ENCODE measurements around the gene CALN1.

Gene CALN1

DNA sequence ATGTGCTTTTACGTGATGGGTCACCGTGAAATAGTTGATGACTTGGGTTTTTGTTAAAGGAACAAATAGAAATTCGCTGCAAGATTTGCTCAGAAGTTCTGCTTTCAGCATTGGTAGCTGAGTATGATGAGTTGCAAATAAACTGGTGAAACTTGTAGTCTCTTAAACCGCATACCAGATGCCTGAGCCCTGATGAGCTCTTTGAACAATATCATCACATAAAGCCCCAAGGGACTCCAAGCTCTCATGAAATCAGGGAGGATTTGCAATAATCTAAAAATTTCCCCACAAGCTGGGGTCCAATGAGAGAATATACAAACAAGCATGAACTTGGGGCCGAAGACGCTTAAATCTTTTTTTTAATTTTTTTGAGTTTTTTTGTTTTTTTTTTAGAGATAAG, 312.4 kb downstream of the CALN1 start:
- no peaks in the 10 kb centered on the region for H3K27me3 Mint-ChIP-seq (ENCODE audit: low read depth, poor library complexity)
- no peak for DNase-seq
- no peak overlapping the region for H3K4me3 Mint-ChIP-seq
- no peaks in the 10 kb centered on the region for H3K9me3 Mint-ChIP-seq
- TF ChIP-seq, protein P1, sequence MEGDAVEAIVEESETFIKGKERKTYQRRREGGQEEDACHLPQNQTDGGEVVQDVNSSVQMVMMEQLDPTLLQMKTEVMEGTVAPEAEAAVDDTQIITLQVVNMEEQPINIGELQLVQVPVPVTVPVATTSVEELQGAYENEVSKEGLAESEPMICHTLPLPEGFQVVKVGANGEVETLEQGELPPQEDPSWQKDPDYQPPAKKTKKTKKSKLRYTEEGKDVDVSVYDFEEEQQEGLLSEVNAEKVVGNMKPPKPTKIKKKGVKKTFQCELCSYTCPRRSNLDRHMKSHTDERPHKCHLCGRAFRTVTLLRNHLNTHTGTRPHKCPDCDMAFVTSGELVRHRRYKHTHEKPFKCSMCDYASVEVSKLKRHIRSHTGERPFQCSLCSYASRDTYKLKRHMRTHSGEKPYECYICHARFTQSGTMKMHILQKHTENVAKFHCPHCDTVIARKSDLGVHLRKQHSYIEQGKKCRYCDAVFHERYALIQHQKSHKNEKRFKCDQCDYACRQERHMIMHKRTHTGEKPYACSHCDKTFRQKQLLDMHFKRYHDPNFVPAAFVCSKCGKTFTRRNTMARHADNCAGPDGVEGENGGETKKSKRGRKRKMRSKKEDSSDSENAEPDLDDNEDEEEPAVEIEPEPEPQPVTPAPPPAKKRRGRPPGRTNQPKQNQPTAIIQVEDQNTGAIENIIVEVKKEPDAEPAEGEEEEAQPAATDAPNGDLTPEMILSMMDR (IDR thresholded peaks at IDR 0.05), result no peak
- H3K27ac Mint-ChIP-seq, result no peak overlapping the region
- H3K36me3 Mint-ChIP-seq (ENCODE audit: low read depth), result peaks cover 12% of the 10 kb centered on the region
- H3K4me1 Mint-ChIP-seq, result peaks cover 7% of the 10 kb centered on the region

DNA sequence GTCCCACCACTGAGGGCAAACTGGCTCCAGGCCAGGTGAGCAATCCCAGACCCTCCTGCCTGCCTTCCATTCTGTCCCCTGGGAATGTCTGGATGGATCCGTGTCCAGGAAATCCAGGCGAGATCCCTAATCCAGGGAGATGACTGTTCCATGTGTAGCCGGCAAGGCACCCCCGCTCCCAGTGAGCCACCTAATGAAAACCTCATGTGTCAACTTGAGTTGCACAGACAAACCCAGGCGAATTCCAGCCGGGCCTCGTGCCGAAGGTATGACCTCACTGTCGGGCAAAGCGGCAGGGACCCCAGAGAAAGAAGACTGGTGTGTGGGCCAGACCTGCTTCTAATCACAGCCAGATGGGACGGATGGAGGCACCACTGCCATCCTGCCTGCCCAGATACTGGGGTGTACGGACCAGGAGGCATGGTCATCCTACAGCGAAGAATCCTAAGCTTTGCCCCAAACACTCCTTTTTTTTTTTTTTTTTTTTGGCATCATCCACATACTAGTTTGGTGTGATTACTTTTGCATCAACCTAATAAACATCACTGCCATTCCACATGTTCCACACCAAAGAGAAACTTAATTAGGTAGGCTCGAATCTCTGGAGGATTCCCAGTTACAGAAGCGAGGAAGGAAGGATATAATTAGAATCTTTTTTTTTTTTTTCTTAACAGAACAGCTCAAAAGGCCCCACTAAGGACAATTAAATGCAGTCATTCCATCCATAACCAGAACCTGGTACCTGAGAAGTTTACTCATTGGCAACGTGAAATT, 313.1 kb downstream of the CALN1 start:
- peaks cover 7% of the 10 kb centered on the region for H3K4me1 Mint-ChIP-seq
- TF ChIP-seq, protein P1 (IDR thresholded peaks at IDR 0.05), result no peak
- peaks cover 10% of the 10 kb centered on the region for H3K36me3 Mint-ChIP-seq (ENCODE audit: low read depth)
- no peaks in the 10 kb centered on the region for H3K27me3 Mint-ChIP-seq (ENCODE audit: low read depth, poor library complexity)
- H3K27ac Mint-ChIP-seq, result no peak overlapping the region
- peak; percentile 19 for DNase-seq
- no peak overlapping the region for H3K4me3 Mint-ChIP-seq
- H3K9me3 Mint-ChIP-seq, result no peaks in the 10 kb centered on the region

- peaks cover 12% of the 10 kb centered on the region for H3K9me3 Mint-ChIP-seq
- H3K27ac Mint-ChIP-seq, result no peak overlapping the region
- DNase-seq, result no peak
- H3K4me1 Mint-ChIP-seq, result peaks cover 7% of the 10 kb centered on the region
- H3K36me3 Mint-ChIP-seq (ENCODE audit: low read depth), result peaks cover under 1% of the 10 kb centered on the region
- H3K27me3 Mint-ChIP-seq (ENCODE audit: low read depth, poor library complexity), result no peaks in the 10 kb centered on the region
- TF ChIP-seq, protein P1 (IDR thresholded peaks at IDR 0.05), result no peak
- H3K4me3 Mint-ChIP-seq, result no peak overlapping the region
Measured at GRCh38 chr7:72097226-72097625, 314.9 kb downstream of the CALN1 start.

DNA sequence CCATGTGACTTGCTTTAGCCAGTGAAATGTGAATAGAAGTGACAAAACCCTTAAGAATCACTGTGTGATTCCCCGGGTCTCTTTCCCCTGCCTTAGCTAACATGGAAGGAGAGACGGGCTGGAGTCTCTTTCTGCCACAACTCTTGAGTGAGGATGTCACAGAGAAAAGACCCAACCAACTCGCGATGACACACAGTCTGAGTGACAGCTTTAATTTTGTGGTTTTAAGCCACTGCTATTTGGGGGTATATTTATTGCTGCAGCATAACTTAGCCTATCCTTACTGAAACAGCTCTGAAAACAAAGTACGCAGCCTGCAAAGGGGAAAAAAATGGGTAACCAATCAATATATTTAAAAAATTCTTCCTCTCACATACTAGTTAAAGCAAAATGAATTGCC, 319.4 kb downstream of the CALN1 start:
- Mint-ChIP-seq H3K27ac (no peak overlapping the region), H3K27me3 (ENCODE audit: low read depth, poor library complexity) (peaks cover 4% of the 10 kb centered on the region), H3K4me3 (no peak overlapping the region), H3K9me3 (peaks cover 28% of the 10 kb centered on the region), H3K36me3 (ENCODE audit: low read depth) (peaks cover 4% of the 10 kb centered on the region), H3K4me1 (no peaks in the 10 kb centered on the region)
- TF ChIP-seq, protein P1 (IDR thresholded peaks at IDR 0.05), result no peak
- no peak for DNase-seq

GRCh38 chr7:72087926-72088325, 324.2 kb downstream of the CALN1 start:
- H3K9me3 Mint-ChIP-seq, result peaks cover 22% of the 10 kb centered on the region
- peaks cover 4% of the 10 kb centered on the region for H3K27me3 Mint-ChIP-seq (ENCODE audit: low read depth, poor library complexity)
- no peak for DNase-seq
- peaks cover 4% of the 10 kb centered on the region for H3K36me3 Mint-ChIP-seq (ENCODE audit: low read depth)
- H3K27ac Mint-ChIP-seq, result no peak overlapping the region
- TF ChIP-seq, protein P1 (IDR thresholded peaks at IDR 0.05), result no peak
- H3K4me1 Mint-ChIP-seq, result peaks cover 4% of the 10 kb centered on the region
- H3K4me3 Mint-ChIP-seq, result no peak overlapping the region
